Stimulated activated CD8-positive, alpha-beta memory T cell treated with anti-CD3 and anti-CD28 coated beads, Interleukin-7, amount 100 ng/mL, for 48 hours (primary cell): ENCODE measurements around the gene MEAK7.
"Not testable (repeated sequence)": the region's sequence is repeated elsewhere in the genome, so short reads cannot be mapped to it uniquely, and the experiment has no call there.

ENCODE experiments used
- DNase-seq, 2 donors: peaks; one replicate each; pipeline ENCODE4 v3.0.0-alpha.2; 2020; ENCODE audit warnings: low read depth in 1 of 2; ENCODE audit errors: extremely low read depth in 1 of 2

MEAK7 gene

GRCh38 chr16:84534815-84535214, 30.4 kb upstream of the MEAK7 start:
- DNase-seq: no peak

- DNase-seq: no peak
These were observed 28.5 kb upstream of the MEAK7 start for GRCh38 chr16:84532855-84533486.

- no peak for DNase-seq
These were observed 27.8 kb upstream of the MEAK7 start for GRCh38 chr16:84532291-84532724.

- no peak for DNase-seq
These were observed 27.2 kb upstream of the MEAK7 start for GRCh38 chr16:84531671-84532111.

- no peak for DNase-seq
These were observed 26.1 kb upstream of the MEAK7 start for GRCh38 chr16:84530590-84530989.

GRCh38 chr16:84529607-84530006, 25.1 kb upstream of the MEAK7 start:
- DNase-seq: no peak

GRCh38 chr16:84528322-84528721, 23.9 kb upstream of the MEAK7 start:
- no peak for DNase-seq

GRCh38 chr16:84527532-84528269, 23.2 kb upstream of the MEAK7 start:
- no peak for DNase-seq

GRCh38 chr16:84526794-84527531, 22.5 kb upstream of the MEAK7 start:
- DNase-seq: no peak

GRCh38 chr16:84524941-84525581, 20.6 kb upstream of the MEAK7 start:
- not testable (repeated sequence) for DNase-seq

GRCh38 chr16:84524346-84524920, 20.0 kb upstream of the MEAK7 start:
- DNase-seq: no peak

GRCh38 chr16:84521497-84521770, 17.0 kb upstream of the MEAK7 start:
- DNase-seq: no peak

GRCh38 chr16:84520725-84521496, 16.5 kb upstream of the MEAK7 start:
- no peak for DNase-seq

GRCh38 chr16:84519855-84520254, 15.4 kb upstream of the MEAK7 start:
- no peak for DNase-seq

- peak; percentile 47 to 54 for DNase-seq
These were observed 14.4 kb upstream of the MEAK7 start for GRCh38 chr16:84518804-84519341.

GRCh38 chr16:84518220-84518619, 13.8 kb upstream of the MEAK7 start:
- DNase-seq: not testable (repeated sequence)

GRCh38 chr16:84517366-84517765, 12.9 kb upstream of the MEAK7 start:
- no peak for DNase-seq

GRCh38 chr16:84514874-84515835, 10.7 kb upstream of the MEAK7 start:
- DNase-seq: peak; percentile 65 to 88

GRCh38 chr16:84514295-84514873, 9.9 kb upstream of the MEAK7 start:
- no peak for DNase-seq
